Activated T-helper 1 cell treated with Interleukin-2 at 50 U/mL for 16 hours (primary cell): Measurements from ENCODE around the gene GNG7.
"Not testable (repeated sequence)": the region's sequence is repeated elsewhere in the genome, so short reads cannot be mapped to it uniquely, and the experiment has no call there.

Experiments used
- DNase-seq: peaks from one replicate; pipeline ENCODE4 v3.0.0-alpha.2; 2020; ENCODE audit warnings: low read depth

GNG7 gene

DNA sequence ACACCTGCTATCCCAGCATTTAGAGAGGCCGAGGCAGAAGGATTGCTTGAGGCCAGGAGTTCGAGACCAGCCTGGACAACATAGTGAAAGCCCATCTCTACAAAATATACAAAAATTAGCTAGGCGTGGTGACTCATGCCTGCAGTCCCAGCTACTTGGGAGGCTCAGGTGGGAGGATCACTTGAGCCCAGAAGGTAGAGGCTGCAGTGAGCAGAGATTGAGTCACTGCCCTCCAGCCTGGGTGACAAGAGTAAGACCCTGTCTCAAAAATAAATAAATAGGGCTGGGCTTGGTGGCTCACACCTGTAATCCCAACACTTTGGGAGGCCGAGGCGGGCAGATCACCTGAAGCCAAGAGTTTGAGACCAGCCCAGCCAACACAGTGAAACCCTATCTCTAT is 238.8 kb downstream of the GNG7 start:
- not testable (repeated sequence) for DNase-seq

DNA sequence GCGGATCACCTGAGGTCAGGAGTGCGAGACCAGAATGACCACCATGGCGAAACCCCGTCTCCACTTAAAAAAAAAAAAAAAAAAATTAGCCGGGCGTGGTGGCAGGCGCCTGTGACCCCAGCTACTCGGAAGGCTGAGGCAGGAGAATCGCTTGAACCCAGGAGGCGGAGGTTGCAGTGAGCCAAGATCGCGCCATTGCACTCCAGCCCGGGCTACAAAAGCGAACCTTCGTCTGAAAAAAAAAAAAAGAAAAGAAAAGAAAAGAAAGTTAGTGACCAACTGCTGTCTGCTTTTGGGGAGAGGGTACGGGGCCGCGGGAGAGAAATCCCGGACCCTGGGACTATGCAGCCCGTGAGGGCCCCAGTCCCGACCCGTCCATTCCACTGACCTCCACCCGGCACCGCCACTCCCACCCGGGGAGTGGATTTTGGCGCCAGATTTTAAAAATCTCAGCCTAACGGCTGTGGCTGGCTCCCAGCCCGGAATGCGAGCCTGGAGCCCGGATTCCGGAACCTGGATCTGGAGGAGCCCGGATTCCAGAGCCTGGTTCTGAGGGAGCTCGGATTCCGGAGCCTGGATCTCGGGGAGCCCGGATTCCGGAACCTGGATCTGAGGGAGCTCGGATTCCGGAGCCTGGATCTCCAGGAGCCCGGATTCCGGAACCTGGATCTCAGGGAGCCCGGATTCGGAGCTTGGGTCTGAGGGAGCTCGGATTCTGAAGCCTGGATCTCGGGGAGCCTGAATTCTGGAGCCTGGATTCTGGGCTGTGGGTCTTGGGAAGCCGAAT is 239.7 kb downstream of the GNG7 start:
- DNase-seq, result no peak

- DNase-seq, result peak; percentile 29
Measured at GRCh38 chr19:2461751-2462634, 240.5 kb downstream of the GNG7 start.
